Immature natural killer cell (primary cell): ENCODE measurements around the gene TLCD4. TPM values are rescaled to one million over a fixed set of nuclear protein-coding genes. Genes with fewer than 3 reads are reported as not detected.
"Not testable (repeated sequence)": the region's sequence is repeated elsewhere in the genome, so short reads cannot be mapped to it uniquely, and the experiment has no call there.

ENCODE experiments used
- DNase-seq, 3 donors: peaks; one replicate each; pipeline ENCODE4 v3.0.0; 2022; ENCODE audit warnings: mixed read lengths in 1 of 3
- H3K27ac Mint-ChIP-seq, 6 donors: one replicate each; pipeline ENCODE4 v1.8.0; 2020; ENCODE audit warnings: mixed read lengths in 6 of 6, mild to moderate bottlenecking in 5 of 6, inconsistent platforms in 4 of 6, moderate library complexity in 3 of 6
- H3K27me3 Mint-ChIP-seq, 3 donors: one replicate each; pipeline ENCODE4 v1.8.0; 2020 to 2021; ENCODE audit warnings: low read depth in 3 of 3, mild to moderate bottlenecking in 3 of 3, mixed read lengths in 3 of 3, moderate library complexity in 3 of 3, inconsistent platforms in 1 of 3
- H3K36me3 Mint-ChIP-seq, 3 donors: one replicate each; pipeline ENCODE4 v1.8.0; 2020; ENCODE audit warnings: mixed read lengths in 3 of 3, inconsistent platforms in 2 of 3, mild to moderate bottlenecking in 2 of 3
- H3K4me1 Mint-ChIP-seq, 2 donors: one replicate each; pipeline ENCODE4 v1.8.0; 2020; ENCODE audit warnings: inconsistent platforms in 2 of 2, mild to moderate bottlenecking in 2 of 2, mixed read lengths in 2 of 2, moderate library complexity in 1 of 2
- H3K4me3 Mint-ChIP-seq, 5 donors: one replicate each; pipeline ENCODE4 v1.8.0; 2020; ENCODE audit warnings: mild to moderate bottlenecking in 5 of 5, mixed read lengths in 5 of 5, inconsistent platforms in 3 of 5, moderate library complexity in 3 of 5
- H3K9me3 Mint-ChIP-seq, 6 donors: one replicate each; pipeline ENCODE4 v1.8.0; 2020; ENCODE audit warnings: mild to moderate bottlenecking in 6 of 6, mixed read lengths in 6 of 6, inconsistent platforms in 4 of 6, moderate library complexity in 3 of 6
- polyA plus RNA-seq, 3 donors: library from polyadenylated mRNA; unstranded; fragments of 300-500 nt; fragmentation: Illumina TruSeq; gene quantifications; one replicate each; pipeline ENCODE4 v1.2.3, GENCODE V29; 2021

The TLCD4 gene
- polyA plus RNA-seq, 3 donors from 2014 or later: not detected

DNA sequence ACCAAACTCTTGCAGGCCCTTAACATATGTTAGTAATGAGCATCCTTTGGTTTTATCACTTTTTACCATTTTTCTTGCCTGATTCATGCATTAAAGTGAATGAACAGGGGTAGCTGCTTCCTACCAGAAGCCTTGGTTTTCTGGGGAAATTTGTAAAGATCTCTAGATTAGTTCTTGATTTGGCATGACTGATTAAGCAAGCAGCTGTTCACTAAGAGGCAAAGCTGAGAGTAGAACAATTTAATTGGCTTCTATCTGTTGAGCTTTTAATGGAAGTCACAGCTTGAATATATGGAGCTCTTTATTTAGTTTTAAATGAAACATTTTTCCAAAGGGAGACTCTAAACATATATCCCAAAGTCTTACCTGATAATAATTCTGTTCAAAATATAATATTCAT lies 23.6 kb downstream of the TLCD4 start:
- H3K27me3 Mint-ChIP-seq: peaks cover 0 to 4% (median 1%) of the 10 kb centered on the region in 3 donors
- H3K27ac Mint-ChIP-seq: no peak overlapping the region
- no peak overlapping the region for H3K4me3 Mint-ChIP-seq
- H3K4me1 Mint-ChIP-seq: no peaks in the 10 kb centered on the region
- H3K36me3 Mint-ChIP-seq: no peaks in the 10 kb centered on the region
- no peak for DNase-seq
- H3K9me3 Mint-ChIP-seq: no peaks in the 10 kb centered on the region

DNA sequence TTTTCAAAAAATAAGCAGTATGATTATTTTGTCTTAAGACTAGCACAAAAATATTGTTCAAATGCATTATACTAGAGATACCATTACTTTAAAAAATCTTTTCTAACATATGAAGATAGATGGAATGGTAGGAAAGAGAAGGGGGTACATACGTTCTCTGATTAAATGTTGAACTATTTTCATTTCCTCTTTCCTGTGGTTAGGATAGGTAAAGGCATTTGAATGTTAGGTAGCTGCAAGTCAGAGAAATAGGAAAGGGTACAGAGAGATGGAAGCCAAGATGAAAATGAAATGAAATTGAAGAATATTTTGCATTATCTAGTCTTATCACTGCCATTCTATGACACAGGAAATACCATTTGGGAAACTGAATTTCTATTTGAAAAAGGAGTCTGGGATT lies 28.3 kb downstream of the TLCD4 start:
- H3K4me1 Mint-ChIP-seq: no peaks in the 10 kb centered on the region
- no peaks in the 10 kb centered on the region for H3K9me3 Mint-ChIP-seq
- H3K27me3 Mint-ChIP-seq: peaks cover 0 to 1% (median 0%) of the 10 kb centered on the region in 3 donors
- no peak for DNase-seq
- no peaks in the 10 kb centered on the region for H3K36me3 Mint-ChIP-seq
- H3K27ac Mint-ChIP-seq: no peak overlapping the region
- H3K4me3 Mint-ChIP-seq: no peak overlapping the region

DNA sequence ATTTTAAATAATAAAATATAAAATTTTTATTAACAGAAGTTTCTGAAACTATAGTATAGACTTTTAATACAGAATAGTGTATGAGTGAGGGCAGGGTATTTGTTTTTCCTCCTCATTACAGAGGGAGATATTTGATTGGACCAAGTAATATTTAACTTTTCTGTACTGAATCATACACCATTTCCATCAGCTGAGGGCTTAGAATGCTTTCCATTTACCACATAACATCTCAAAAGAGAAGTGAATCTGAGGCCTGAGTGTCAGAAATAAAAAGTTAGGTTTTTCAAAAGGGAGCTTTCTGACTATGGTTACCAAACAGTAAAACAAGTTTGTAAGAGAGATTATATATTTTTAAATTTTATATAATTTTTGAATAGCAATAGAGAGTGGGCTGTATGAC lies 29.5 kb downstream of the TLCD4 start:
- no peak overlapping the region for H3K27ac Mint-ChIP-seq
- H3K4me1 Mint-ChIP-seq: no peaks in the 10 kb centered on the region
- peaks cover 0 to 1% (median 0%) of the 10 kb centered on the region in 3 donors for H3K27me3 Mint-ChIP-seq
- no peak overlapping the region for H3K4me3 Mint-ChIP-seq
- no peaks in the 10 kb centered on the region for H3K9me3 Mint-ChIP-seq
- no peak for DNase-seq
- no peaks in the 10 kb centered on the region for H3K36me3 Mint-ChIP-seq

DNA sequence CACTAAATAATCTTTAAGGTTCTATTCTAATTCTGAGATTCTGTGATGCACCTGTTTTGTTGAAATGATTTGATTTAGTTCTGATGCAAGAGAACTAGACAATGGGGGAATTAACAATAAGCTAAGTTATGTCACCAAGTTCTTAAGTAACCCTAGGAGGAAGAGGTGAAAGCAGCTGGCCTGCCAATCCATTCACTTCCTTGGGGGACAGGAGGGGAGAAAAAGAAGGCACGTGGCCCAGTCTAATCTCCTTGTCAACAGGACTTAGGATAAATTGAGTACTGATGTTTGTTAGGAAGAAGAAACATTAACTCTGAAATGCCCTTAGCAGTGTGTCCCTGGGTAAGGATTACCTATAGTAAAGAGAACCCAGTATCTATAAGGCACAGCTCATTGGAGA lies 36.9 kb downstream of the TLCD4 start:
- no peak overlapping the region for H3K27ac Mint-ChIP-seq
- no peaks in the 10 kb centered on the region for H3K4me1 Mint-ChIP-seq
- no peaks in the 10 kb centered on the region for H3K36me3 Mint-ChIP-seq
- no peak for DNase-seq
- peaks cover 0 to 2% (median 2%) of the 10 kb centered on the region in 3 donors for H3K27me3 Mint-ChIP-seq
- no peak overlapping the region for H3K4me3 Mint-ChIP-seq
- H3K9me3 Mint-ChIP-seq: peaks cover 0 to 7% (median 0%) of the 10 kb centered on the region in 6 donors

DNA sequence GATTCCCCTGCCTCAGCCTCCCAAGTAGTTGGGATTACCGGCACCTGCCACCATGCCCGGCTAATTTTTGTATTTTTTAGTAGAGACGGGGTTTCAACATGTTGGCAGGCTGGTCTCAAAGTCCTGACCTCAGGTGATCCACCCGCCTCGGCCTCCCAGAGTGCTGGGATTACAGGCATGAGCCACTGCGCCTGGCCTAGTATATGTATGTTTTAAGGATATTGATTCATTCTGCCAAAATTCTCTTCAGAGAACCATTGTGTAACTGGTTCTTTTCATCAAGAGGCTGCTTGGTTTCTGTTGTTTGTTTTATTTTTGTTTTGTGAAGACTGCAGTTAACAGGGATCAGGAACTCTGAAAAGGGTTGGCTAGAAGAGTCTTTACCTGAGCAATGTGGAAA lies 48.4 kb downstream of the TLCD4 start:
- H3K27me3 Mint-ChIP-seq, H3K36me3 Mint-ChIP-seq, DNase-seq, H3K4me3 Mint-ChIP-seq, H3K27ac Mint-ChIP-seq, H3K9me3 Mint-ChIP-seq, H3K4me1 Mint-ChIP-seq: not testable (repeated sequence)

Other genes starting within 250 kb of the TLCD4 start
- gene CNN3, start 190.2 kb upstream of the TLCD4 start, polyA plus RNA-seq: 1 to 10 TPM in 2 of 3 donors, under 1 TPM in 1; 0.83 to 8.0 (median 2.0) TPM
- 1 to 10 TPM; 3.1 to 5.4 (median 3.2) TPM for gene ALG14, start 44.4 kb upstream of the TLCD4 start, polyA plus RNA-seq
- 10 to 100 TPM; 26.4 to 40.3 (median 31.9) TPM for gene RWDD3, start 116.9 kb downstream of the TLCD4 start, polyA plus RNA-seq